GM21390 (cell line): ENCODE measurements around the gene PCDHA1.
"Not testable (repeated sequence)": the region's sequence is repeated elsewhere in the genome, so short reads cannot be mapped to it uniquely, and the experiment has no call there.

Experiments used
- ATAC-seq: cut with Tn5 transposase; IDR thresholded peaks from one replicate; pipeline ENCODE4 v1.9.1; 2021; ENCODE audit not compliant: unreplicated experiment

PCDHA1 gene

DNA sequence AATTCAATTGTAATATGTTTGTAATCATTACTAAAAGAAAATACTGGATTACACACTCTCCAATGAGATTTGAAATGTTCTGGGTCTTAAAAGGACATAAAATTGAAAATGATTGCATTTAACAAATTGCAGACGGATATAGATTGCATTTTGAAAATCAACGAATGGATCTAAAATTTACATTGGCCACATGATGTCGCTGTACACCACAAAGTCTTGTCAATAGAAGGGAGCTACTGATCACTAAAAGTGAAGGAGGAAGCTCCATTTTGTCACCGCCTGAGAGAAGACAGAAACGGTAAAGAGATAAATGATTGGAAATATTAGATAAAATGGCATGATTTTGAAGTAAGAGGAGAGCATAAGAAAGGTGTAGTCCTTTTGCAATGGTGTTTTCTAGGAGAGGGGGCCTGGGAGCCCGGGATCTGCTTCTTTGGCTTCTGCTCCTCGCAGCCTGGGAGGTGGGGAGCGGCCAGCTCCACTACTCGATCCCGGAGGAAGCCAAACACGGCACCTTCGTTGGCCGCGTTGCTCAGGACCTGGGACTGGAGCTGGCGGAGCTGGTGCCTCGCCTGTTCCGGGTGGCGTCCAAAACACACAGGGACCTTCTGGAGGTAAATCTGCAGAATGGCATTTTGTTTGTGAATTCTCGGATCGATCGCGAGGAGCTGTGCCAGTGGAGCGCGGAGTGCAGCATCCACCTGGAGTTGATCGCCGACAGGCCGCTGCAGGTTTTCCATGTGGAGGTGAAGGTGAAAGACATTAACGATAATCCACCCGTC lies at the start of gene PCDHA1:
PCDHA1 (plus strand) TSS at position 236 of the 782 bp plus-strand sequence.
- ATAC-seq: no peak

DNA sequence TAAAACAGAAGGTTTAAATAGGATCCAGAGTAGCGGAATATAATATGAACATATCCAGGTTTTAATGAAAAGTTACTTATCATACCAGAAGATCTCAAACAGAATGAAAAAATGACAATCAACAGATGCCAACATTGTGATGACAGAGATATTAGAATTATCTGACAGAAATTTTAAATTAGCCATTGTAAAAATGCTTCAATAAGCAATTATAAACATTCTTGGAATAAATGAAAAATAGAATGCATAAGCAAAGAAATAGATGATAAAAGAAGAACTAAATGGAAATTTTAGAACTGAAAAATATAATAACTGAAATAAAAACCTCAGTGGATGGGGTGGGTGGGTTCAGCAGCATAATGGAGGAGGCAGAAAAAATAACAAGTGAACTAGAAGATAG lies 48.5 kb upstream of the PCDHA1 start:
- no peak for ATAC-seq

DNA sequence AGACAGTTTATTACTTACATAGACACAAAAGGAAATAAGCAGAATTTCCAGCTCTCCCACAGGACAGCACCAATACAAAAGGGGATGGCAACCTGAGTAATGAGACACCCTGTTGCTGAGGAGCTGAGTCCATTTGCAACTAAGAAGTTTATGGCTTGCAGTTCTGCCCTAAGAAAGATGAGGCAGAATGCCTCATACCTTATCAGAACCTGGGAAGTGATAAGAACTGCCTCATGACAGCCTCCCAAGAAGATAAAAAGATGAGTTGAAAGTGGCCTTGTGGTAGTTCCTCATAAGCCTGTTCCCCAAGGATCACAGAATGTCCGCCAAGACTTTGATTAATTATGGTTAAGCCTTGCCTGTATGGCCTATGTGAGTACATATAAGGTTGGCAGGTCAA lies 44.0 kb upstream of the PCDHA1 start:
- no peak for ATAC-seq

DNA sequence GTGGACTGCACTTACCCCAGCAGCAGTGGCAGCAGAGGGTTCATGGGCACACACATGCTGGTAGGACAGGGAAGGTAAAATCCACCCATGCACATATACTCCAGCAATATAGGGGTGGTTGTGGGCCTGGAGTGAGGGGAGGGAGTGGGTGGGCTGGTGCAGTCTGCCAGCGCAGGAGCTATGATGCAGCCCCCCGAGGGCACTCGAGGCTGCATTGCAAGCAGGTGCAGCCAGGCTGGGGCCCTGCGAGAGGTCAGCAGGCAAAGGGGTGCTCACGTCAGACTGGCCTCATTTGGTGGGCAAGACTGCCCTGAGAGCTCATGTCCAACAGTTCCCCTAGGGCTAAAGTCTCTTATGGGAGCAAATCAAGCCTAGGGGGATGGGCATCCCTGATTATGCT lies 32.4 kb upstream of the PCDHA1 start:
- no peak for ATAC-seq

DNA sequence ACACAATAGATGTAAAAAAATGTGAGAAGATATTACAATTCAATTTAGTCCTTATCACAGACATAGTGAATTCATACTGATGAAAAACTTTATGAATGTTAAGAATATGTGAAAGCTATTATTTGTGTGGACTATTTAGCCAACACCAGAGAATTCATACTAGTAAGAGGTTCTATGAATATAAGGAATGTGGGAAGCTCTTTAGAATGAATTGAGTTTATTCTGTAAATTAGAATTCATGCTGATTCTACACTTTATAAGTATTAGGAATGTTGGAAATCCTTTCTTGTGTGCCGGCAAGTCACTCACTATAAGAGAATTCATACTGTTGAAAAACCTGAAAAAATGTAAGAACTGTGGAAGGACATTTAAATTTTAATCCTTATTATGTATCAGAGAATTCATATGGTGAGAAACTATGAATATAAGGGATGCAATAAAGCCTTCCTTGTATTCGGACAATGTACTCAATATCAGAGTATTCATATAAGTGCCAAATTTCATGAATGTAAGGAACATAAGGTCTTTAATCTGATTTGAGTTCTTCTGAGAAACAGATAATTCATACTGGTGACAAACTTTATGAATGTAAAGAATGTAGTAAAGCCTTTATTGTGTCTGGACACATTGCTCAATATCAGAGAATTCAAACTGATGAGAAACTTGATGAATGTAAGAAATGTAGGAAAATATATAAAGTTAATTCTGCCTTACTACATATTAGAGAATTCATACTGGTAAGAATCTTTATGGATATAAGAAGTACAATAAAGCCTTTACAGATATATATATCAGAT lies 21.6 kb upstream of the PCDHA1 start:
- ATAC-seq: no peak

DNA sequence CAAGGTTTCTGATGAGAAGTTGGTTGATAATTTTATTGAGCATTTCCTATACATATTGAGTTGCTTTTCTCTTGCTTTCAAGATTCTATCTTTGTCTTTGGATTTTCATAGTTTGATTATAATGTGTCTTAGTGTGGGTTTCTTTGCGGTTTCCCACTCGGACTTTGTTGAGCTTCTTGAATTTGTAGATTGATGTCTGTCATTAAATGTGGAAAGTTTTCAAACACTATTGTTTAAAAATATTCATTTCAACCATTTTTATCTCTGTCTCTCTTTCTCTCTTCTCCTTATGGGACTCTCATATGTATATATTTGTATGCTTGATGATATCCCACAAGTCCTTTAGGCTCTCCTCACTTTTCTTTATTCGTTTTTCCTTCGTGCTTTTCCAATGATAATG lies 18.5 kb upstream of the PCDHA1 start:
- no peak for ATAC-seq

DNA sequence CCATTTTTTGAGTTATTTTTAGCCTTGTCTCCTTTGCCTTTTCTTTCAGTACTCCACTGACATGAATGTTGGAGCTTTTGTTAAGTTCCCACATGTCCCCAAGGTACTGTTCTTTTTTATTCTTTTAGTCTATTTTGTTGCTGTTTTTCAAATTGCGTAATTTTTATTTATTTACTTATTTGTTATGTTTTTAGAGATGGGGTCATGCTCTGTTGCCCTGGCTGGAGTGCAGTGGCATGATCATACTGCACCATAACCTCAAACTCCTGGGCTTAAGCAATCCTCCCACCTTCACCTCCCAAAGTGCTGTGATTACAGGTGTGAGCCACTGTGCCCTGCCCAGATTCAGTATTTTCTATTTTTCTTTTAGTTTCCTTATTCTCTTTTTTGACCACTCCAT lies 5.4 kb upstream of the PCDHA1 start:
- ATAC-seq: no peak

DNA sequence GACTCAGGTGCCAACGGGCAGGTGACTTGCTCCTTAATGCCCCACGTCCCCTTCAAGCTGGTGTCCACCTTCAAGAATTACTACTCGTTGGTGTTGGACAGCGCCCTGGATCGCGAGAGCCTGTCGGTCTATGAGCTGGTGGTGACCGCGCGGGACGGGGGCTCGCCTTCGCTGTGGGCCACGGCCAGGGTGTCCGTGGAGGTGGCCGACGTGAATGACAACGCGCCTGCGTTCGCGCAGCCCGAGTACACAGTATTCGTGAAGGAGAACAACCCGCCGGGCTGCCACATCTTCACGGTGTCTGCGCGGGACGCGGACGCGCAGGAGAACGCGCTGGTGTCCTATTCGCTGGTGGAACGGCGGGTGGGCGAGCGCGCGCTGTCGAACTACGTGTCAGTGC lies 1.5 kb downstream of the PCDHA1 start:
- not testable (repeated sequence) for ATAC-seq

DNA sequence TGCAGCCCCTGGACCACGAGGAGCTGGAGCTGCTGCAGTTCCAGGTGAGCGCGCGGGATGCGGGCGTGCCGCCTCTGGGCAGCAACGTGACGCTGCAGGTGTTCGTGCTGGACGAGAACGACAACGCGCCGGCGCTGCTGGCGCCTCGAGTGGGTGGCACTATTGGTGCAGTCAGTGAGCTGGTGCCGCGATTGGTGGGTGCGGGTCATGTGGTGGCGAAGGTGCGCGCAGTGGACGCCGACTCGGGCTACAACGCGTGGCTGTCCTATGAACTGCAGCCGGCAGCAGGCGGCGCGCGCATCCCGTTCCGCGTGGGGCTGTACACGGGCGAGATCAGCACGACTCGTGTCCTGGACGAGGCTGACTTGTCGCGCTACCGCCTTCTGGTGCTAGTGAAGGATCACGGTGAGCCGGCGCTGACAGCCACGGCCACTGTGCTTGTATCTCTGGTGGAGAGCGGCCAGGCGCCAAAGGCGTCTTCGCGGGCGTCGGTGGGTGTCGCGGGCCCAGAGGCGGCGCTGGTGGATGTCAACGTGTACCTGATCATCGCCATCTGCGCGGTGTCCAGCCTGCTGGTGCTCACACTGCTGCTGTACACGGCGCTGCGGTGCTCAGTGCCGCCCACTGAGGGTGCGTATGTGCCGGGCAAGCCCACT lies 2.0 kb downstream of the PCDHA1 start:
- not testable (repeated sequence) for ATAC-seq

DNA sequence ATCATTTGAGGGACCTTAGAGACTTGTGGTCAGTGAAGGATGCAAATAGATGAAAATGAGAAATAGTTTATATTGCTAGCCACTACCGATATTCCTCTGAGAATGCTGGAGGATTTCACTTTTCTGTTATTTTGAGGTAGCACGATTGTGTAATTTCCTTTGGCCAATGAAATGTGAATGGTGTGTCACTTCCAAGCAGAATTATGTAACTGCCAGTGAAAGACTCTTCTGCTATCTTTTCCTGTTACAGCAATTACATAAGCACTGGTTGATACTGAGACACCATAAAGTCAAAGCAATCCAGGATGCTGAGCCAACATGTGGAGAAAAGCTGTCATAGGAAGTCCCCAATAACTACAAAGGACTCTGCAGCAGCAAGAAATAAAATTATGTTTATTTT lies 5.1 kb downstream of the PCDHA1 start:
- no peak for ATAC-seq

DNA sequence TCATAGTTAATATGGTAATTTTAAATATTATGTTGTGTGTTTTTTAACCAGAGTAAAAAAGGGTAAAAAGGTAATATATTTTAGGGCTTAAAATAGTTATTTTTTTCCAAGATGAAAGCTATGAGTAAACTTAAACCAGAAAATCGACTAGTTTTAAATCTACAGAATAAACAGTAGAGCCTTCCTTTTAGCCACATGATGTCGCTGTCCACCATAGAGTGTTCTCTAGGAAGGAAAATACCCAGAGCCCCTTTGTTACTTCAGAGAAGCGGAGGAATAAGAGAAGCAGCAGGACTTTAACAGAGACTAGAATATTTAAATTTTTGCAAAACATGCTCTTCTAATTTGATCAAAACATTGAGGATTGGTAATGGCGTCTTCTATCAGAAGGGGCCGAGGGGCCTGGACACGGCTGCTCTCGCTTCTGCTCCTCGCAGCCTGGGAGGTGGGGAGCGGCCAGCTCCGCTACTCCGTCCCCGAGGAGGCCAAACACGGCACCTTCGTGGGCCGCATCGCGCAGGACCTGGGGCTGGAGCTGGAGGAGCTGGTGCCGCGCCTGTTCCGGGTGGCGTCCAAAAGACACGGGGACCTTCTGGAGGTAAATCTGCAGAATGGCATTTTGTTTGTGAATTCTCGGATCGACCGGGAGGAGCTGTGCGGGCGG lies 8.8 kb downstream of the PCDHA1 start, which contains the start of gene PCDHA2:
PCDHA2 (plus strand) TSS at position 258 of the 664 bp plus-strand sequence.
- no peak for ATAC-seq

DNA sequence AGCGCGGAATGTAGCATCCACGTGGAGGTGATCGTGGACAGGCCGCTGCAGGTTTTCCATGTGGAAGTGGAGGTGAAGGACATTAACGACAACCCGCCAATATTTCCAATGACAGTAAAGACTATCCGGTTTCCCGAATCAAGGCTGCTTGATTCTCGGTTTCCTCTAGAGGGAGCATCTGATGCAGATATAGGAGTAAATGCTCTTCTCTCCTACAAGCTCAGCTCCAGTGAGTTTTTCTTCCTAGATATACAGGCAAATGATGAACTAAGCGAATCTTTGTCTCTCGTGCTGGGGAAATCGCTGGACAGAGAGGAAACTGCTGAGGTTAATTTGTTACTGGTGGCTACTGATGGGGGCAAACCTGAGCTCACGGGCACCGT lies 9.3 kb downstream of the PCDHA1 start:
- ATAC-seq: no peak

DNA sequence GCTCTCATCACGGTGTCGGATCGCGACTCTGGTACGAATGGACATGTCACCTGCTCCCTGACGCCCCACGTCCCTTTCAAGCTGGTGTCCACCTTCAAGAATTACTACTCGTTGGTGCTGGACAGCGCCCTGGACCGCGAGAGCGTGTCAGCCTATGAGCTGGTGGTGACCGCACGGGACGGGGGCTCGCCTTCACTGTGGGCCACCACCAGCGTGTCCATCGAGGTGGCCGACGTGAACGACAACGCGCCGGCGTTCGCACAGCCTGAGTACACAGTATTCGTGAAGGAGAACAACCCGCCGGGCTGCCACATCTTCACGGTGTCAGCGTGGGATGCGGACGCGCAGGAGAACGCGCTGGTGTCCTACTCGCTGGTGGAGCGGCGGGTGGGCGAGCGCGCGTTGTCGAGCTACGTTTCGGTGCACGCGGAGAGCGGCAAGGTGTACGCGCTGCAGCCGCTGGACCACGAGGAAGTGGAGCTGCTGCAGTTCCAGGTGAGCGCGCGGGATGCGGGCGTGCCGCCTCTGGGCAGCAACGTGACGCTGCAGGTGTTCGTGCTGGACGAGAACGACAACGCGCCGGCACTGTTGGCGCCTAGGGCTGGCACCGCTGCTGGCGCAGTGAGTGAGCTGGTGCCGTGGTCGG lies 10.3 kb downstream of the PCDHA1 start:
- not testable (repeated sequence) for ATAC-seq

DNA sequence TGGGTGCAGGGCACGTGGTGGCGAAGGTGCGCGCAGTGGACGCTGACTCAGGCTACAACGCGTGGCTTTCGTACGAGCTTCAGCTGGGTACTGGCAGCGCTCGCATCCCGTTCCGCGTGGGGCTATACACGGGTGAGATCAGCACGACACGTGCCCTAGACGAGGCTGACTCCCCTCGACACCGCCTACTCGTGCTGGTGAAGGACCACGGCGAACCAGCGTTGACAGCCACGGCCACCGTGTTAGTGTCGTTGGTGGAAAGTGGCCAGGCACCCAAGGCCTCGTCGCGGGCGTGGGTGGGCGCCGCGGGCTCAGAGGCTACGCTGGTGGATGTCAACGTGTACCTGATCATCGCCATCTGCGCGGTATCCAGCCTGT lies 10.8 kb downstream of the PCDHA1 start:
- no peak for ATAC-seq

DNA sequence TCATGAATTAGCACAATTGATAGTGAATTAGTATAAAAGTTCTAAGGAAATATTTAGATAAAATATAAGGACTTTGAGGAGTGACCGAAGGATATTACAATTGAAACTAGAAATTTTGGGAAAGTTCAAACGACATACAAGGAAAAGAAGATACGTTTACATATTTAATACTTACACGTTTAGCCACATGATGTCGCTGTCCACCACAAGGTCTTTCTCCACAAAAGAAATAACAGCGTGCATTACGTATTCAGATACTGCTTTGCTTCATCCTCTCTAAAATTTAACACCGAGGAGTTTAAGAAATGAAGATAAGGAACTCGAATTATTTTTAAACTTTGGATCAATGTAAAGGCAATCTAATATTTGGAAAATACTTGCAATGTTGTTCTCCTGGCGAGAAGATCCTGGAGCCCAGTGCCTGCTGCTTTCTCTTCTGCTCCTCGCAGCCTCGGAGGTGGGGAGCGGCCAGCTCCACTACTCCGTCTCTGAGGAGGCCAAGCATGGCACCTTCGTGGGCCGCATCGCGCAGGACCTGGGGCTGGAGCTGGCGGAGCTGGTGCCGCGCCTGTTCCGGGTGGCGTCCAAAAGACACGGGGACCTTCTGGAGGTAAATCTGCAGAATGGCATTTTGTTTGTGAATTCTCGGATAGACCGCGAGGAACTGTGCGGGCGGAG lies 15.0 kb downstream of the PCDHA1 start, which contains the start of gene PCDHA3:
PCDHA3 (plus strand) TSS at position 242 of the 678 bp plus-strand sequence.
- ATAC-seq: no peak

DNA sequence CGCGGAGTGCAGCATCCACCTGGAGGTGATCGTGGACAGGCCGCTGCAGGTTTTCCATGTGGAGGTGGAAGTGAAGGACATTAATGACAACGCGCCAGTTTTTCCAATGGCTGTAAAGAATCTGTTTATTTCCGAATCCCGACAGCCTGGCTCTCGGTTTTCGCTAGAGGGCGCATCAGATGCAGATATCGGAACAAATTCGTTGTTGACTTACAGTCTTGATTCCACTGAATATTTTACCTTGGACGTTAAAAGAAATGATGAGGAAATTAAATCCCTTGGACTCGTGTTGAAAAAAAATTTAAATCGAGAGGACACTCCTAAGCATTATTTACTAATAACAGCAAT lies 15.5 kb downstream of the PCDHA1 start:
- ATAC-seq: no peak

DNA sequence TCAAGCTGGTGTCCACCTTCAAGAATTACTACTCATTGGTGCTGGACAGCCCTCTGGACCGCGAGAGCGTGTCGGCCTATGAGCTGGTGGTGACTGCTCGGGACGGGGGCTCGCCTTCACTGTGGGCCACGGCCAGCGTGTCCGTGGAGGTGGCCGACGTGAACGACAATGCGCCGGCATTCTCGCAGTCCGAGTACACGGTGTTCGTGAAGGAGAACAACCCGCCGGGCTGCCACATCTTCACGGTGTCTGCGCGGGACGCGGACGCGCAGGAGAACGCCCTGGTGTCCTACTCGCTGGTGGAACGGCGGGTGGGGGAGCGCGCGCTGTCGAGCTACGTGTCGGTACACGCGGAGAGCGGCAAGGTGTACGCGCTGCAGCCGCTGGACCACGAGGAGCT lies 16.4 kb downstream of the PCDHA1 start:
- ATAC-seq: not testable (repeated sequence)

DNA sequence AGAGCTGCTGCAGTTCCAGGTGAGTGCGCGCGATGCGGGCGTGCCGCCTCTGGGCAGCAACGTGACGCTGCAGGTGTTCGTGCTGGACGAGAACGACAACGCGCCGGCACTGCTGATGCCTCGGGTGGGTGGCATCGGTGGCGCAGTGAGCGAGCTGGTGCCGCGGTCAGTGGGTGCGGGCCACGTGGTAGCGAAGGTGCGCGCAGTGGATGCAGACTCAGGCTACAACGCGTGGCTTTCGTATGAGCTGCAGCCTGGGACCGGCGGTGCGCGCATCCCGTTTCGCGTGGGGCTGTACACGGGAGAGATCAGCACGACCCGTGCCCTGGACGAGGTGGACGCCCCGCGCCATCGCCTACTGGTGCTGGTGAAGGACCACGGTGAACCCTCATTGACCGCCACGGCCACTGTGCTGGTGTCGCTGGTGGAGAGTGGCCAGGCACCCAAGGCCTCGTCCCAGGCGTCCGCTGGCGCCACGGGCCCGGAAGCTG lies 16.9 kb downstream of the PCDHA1 start:
- no peak for ATAC-seq

DNA sequence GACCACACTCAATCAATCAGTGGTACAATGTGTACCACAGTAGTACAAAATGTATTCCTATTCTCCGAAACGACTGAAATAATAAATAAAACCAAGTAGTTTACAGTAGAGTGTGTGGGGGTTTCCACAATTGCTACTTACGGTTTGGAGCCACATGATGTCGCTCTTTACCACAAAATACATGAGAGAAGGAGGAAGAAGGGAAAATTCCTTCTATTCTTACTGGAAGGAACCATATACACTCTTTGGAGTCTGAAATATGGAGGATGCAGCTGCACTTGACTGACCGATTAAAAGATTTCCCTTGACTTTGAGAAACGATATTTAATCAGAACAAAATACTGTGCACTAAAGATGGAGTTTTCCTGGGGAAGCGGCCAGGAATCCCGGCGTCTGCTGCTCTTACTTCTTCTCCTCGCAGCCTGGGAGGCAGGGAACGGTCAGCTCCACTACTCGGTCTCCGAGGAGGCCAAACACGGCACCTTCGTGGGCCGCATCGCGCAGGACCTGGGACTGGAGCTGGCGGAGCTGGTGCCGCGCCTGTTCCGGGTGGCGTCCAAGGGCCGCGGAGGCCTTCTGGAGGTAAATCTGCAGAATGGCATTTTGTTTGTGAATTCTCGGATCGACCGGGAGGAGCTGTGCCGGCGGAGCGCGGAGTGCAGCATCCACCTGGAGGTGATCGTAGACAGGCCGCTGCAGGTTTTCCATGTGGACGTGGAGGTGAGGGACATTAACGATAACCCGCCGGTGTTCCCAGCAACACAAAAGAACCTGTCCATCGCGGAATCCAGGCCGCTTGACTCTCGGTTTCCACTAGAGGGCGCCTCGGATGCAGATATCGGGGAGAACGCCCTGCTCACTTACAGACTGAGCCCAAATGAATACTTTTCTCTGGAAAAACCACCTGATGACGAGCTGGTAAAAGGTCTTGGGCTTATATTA lies 21.2 kb downstream of the PCDHA1 start, which contains the start of gene PCDHA4:
PCDHA4 (plus strand) TSS at position 235 of the 942 bp plus-strand sequence.
- ATAC-seq: no peak
